Esophagus squamous epithelium (tissue), 5 donors: ENCODE results near the gene GRIK2. TPM values are rescaled to one million over a fixed set of nuclear protein-coding genes. Genes with fewer than 3 reads are reported as not detected.

Source experiments
- DNase-seq: peaks from one replicate; lab custom pipeline; 2025; lab: John Stamatoyannopoulos, UW
- H3K27ac ChIP-seq, 4 donors: fragments of 200-600 bp; sonication (generic); one replicate each; pipeline ENCODE4 v1.5.1; 2016 to 2019; ENCODE audit warnings: mild to moderate bottlenecking in 1 of 4
- H3K27me3 ChIP-seq, 4 donors: fragments of 200-600 bp; sonication (generic); 1 replicate in 3 of 4; 2 replicates in 1 of 4; pipeline versions ENCODE4 v1.5.1 to v1.6.0; 2017 to 2021; ENCODE audit warnings: antibody characterized with exemption in 1 of 4
- H3K36me3 ChIP-seq, 3 donors: fragments of 200-600 bp; sonication (generic); one replicate each; pipeline ENCODE4 v1.5.1; 2016 to 2019
- H3K4me1 ChIP-seq, 3 donors: fragments of 200-600 bp; sonication (generic); one replicate each; pipeline ENCODE4 v1.5.1; 2017 to 2019
- H3K4me3 ChIP-seq, 4 donors: fragments of 200-600 bp; sonication (generic); 1 replicate in 3 of 4; 2 replicates in 1 of 4; pipeline ENCODE4 v1.5.1; 2016 to 2019; ENCODE audit warnings: mild to moderate bottlenecking in 2 of 4, moderate library complexity in 1 of 4
- H3K9me3 ChIP-seq, 3 donors: fragments of 200-600 bp; sonication (generic); one replicate each; pipeline ENCODE4 v1.5.1; 2016 to 2019
- CTCF ChIP-seq, 6 experiments: fragments of 450-650 bp in 4 of 6; fragments of 200-600 bp in 2 of 6; sonication (generic) in 2 of 6; IDR thresholded peaks; one replicate each; pipeline ENCODE4 v1.5.1; 2016 to 2019; ENCODE audit warnings: antibody characterized with exemption in 6 of 6, mild to moderate bottlenecking in 4 of 6, moderate library complexity in 4 of 6
- POLR2A ChIP-seq, 4 donors: fragments of 450-650 bp; IDR thresholded peaks; one replicate each; pipeline ENCODE4 v1.6.1; 2017; ENCODE audit warnings: antibody characterized with exemption in 4 of 4, mild to moderate bottlenecking in 4 of 4, moderate library complexity in 3 of 4
- WGBS, 2 donors: methylation state at CpG; one replicate each; pipeline ENCODE4 v1.1.5; 2018; 5-methylcytosine and 5-hydroxymethylcytosine counted together
- intact Hi-C: fragments of 100-400 bp; cut with DNase I; formaldehyde crosslinking; loops from one replicate; pipeline ENCODE4 v1.15.0; 2022
- total RNA-seq, 4 donors: library from RNA; depleted of rRNA; stranded (reverse); fragments of >200 nt; gene quantifications; one replicate each; pipeline ENCODE4 v1.1.0, GENCODE V29; 2016
- donor health status: DM: yes; HTN: yes; CAD: no.

Gene GRIK2
- total RNA-seq, 4 donors from 2014 or later: 0.19 TPM; not detected in 3

- Histone ChIP-seq H3K4me1 (no peaks in the 10 kb centered on the region), H3K27me3 (no peaks in the 10 kb centered on the region), H3K9me3 (no peaks in the 10 kb centered on the region), H3K4me3 (no peak overlapping the region), H3K36me3 (no peaks in the 10 kb centered on the region), H3K27ac (no peak overlapping the region)
- no peak for DNase-seq
- 82 to 89% methylated on average over 2 of the region's 2 CpGs for WGBS, 2 donors
- intact Hi-C loops: no loop called here
- no peak for TF ChIP-seq CTCF (IDR thresholded peaks at IDR 0.05)
- TF ChIP-seq POLR2A (IDR thresholded peaks at IDR 0.05): no peak
Measured at GRCh38 chr6:101956961-101957360, 563.5 kb downstream of the GRIK2 start.

- TF ChIP-seq CTCF (IDR thresholded peaks at IDR 0.05) (no peak), POLR2A (IDR thresholded peaks at IDR 0.05) (no peak)
- no peak overlapping the region for H3K4me3 ChIP-seq
- no peaks in the 10 kb centered on the region for H3K36me3 ChIP-seq
- H3K27me3 ChIP-seq: no peaks in the 10 kb centered on the region
- WGBS, 2 donors: 43 to 68% methylated on average over 1 to 6 of the region's 8 CpGs
- DNase-seq: no peak
- no peaks in the 10 kb centered on the region for H3K9me3 ChIP-seq
- H3K4me1 ChIP-seq: no peaks in the 10 kb centered on the region
- intact Hi-C loops: no loop called here
- no peak overlapping the region for H3K27ac ChIP-seq
Measured at GRCh38 chr6:101961357-101961756, 567.8 kb downstream of the GRIK2 start.

- H3K27ac ChIP-seq: no peak overlapping the region
- no peak for DNase-seq
Measured at GRCh38 chr6:101980924-101981323, 587.4 kb downstream of the GRIK2 start.

GRCh38 chr6:101986476-101986875 is 593.0 kb downstream of the GRIK2 start:
- H3K4me3 ChIP-seq: no peak overlapping the region
- TF ChIP-seq POLR2A (IDR thresholded peaks at IDR 0.05) (no peak), CTCF (IDR thresholded peaks at IDR 0.05) (no peak)
- WGBS, 2 donors: 66 to 79% methylated on average over 3 of the region's 3 CpGs

More at GRCh38 chr6:101980924-101981323, 587.4 kb downstream of the GRIK2 start:
- TF ChIP-seq CTCF (IDR thresholded peaks at IDR 0.05) (no peak), POLR2A (IDR thresholded peaks at IDR 0.05) (no peak)
- Histone ChIP-seq H3K9me3 (no peaks in the 10 kb centered on the region), H3K4me3 (no peak overlapping the region), H3K36me3 (no peaks in the 10 kb centered on the region), H3K4me1 (no peaks in the 10 kb centered on the region), H3K27me3 (no peaks in the 10 kb centered on the region)
- intact Hi-C loops: no loop called here

GRCh38 chr6:101992286-101992685 is 598.8 kb downstream of the GRIK2 start:
- no peaks in the 10 kb centered on the region for H3K27me3 ChIP-seq
- no peaks in the 10 kb centered on the region for H3K9me3 ChIP-seq
- no peak overlapping the region for H3K4me3 ChIP-seq
- H3K4me1 ChIP-seq: no peaks in the 10 kb centered on the region
- H3K36me3 ChIP-seq: no peaks in the 10 kb centered on the region
- DNase-seq: no peak
- H3K27ac ChIP-seq: no peak overlapping the region
- intact Hi-C loops: no loop called here
- TF ChIP-seq POLR2A (IDR thresholded peaks at IDR 0.05): no peak
- TF ChIP-seq CTCF (IDR thresholded peaks at IDR 0.05): no peak
- 49 to 51% methylated on average over 5 of the region's 5 CpGs for WGBS, 2 donors

More at GRCh38 chr6:101986476-101986875, 593.0 kb downstream of the GRIK2 start:
- Histone ChIP-seq H3K27ac (no peak overlapping the region), H3K27me3 (no peaks in the 10 kb centered on the region), H3K9me3 (no peaks in the 10 kb centered on the region), H3K4me1 (no peaks in the 10 kb centered on the region), H3K36me3 (no peaks in the 10 kb centered on the region)
- intact Hi-C loops: no loop called here
- DNase-seq: no peak
